Naive thymus-derived CD4-positive, alpha-beta T cell (primary cell): ENCODE data around the gene PPIB. TPM values are rescaled to one million over a fixed set of nuclear protein-coding genes. Genes with fewer than 3 reads are reported as not detected.

Experiments used
- ATAC-seq: fragments of 150-1000 bp; cut with Tn5 transposase; 2 replicates; pipeline ENCODE4 v1.10.0; 2021; ENCODE audit warnings: mild to moderate bottlenecking, moderate library complexity
- CTCF ChIA-PET: fragments of 350-600 bp; sonication (Branson Sonifier 250); formaldehyde crosslinking; loops from one replicate; lab custom pipeline; 2021; ENCODE audit warnings: antibody characterized with exemption; lab: Charles Lee
- POLR2A ChIA-PET: fragments of 350-600 bp; sonication (Branson Sonifier 250); formaldehyde crosslinking; loops from one replicate; lab custom pipeline; 2021; ENCODE audit warnings: antibody characterized with exemption, inconsistent platforms; lab: Charles Lee
- DNase-seq, 9 donors: peaks; one replicate each; pipeline versions ENCODE4 v3.0.0 to v3.0.0-alpha.2; 2020 to 2022; ENCODE audit warnings: mixed read lengths in 1 of 9
- H3K27ac ChIP-seq: one replicate; pipeline ENCODE4 v1.7.0; 2013; ENCODE audit warnings: mild to moderate bottlenecking, low read depth, low read length, moderate library complexity
- H3K27me3 ChIP-seq, 2 donors: one replicate each; pipeline ENCODE4 v1.7.0; 2013; ENCODE audit warnings: low read length in 2 of 2, mild to moderate bottlenecking in 2 of 2, moderate library complexity in 2 of 2; ENCODE audit not compliant: control insufficient read depth in 2 of 2, insufficient read depth in 2 of 2
- H3K36me3 ChIP-seq, 3 experiments: 1 replicate in 2 of 3; 2 replicates in 1 of 3; pipeline ENCODE4 v1.7.0; 2013; ENCODE audit warnings: low read length in 3 of 3, mild to moderate bottlenecking in 3 of 3, moderate library complexity in 1 of 3; ENCODE audit not compliant: insufficient read depth in 3 of 3, control insufficient read depth in 2 of 3
- H3K4me1 ChIP-seq, 2 donors: one replicate each; pipeline ENCODE4 v1.7.0; 2013; ENCODE audit warnings: low read length in 2 of 2, mild to moderate bottlenecking in 2 of 2, moderate library complexity in 1 of 2; ENCODE audit not compliant: control insufficient read depth in 2 of 2, insufficient read depth in 2 of 2
- H3K4me3 ChIP-seq: 2 replicates; pipeline ENCODE4 v1.7.0; 2013; ENCODE audit warnings: mild to moderate bottlenecking, low read length
- H3K9me3 ChIP-seq, 3 experiments: 1 replicate in 2 of 3; 2 replicates in 1 of 3; pipeline ENCODE4 v1.7.0; 2013; ENCODE audit warnings: low read length in 3 of 3; ENCODE audit not compliant: control insufficient read depth in 2 of 3
- H3K27ac Mint-ChIP-seq, 9 donors: one replicate each; pipeline ENCODE4 v1.8.0; 2020 to 2022; ENCODE audit warnings: mixed read lengths in 9 of 9, mild to moderate bottlenecking in 8 of 9, moderate library complexity in 5 of 9, inconsistent platforms in 2 of 9
- H3K27me3 Mint-ChIP-seq, 5 donors: one replicate each; pipeline ENCODE4 v1.8.0; 2021 to 2022; ENCODE audit warnings: mixed read lengths in 5 of 5, mild to moderate bottlenecking in 1 of 5
- H3K36me3 Mint-ChIP-seq, 5 donors: one replicate each; pipeline ENCODE4 v1.8.0; 2020 to 2022; ENCODE audit warnings: mixed read lengths in 5 of 5, mild to moderate bottlenecking in 3 of 5, inconsistent platforms in 1 of 5
- H3K4me1 Mint-ChIP-seq, 7 donors: one replicate each; pipeline ENCODE4 v1.8.0; 2020 to 2022; ENCODE audit warnings: mixed read lengths in 7 of 7, mild to moderate bottlenecking in 3 of 7, inconsistent platforms in 1 of 7
- H3K4me3 Mint-ChIP-seq, 10 donors: one replicate each; pipeline ENCODE4 v1.8.0; 2020 to 2022; ENCODE audit warnings: mild to moderate bottlenecking in 10 of 10, mixed read lengths in 10 of 10, moderate library complexity in 6 of 10, inconsistent platforms in 2 of 10
- H3K9me3 Mint-ChIP-seq, 11 donors: one replicate each; pipeline ENCODE4 v1.8.0; 2020 to 2022; ENCODE audit warnings: mixed read lengths in 11 of 11, mild to moderate bottlenecking in 4 of 11, inconsistent platforms in 1 of 11, moderate library complexity in 1 of 11
- intact Hi-C, 2 donors: fragments of 100-400 bp; cut with micrococcal nuclease; formaldehyde crosslinking; loops; one replicate each; pipeline ENCODE4 v1.15.1; 2023
- polyA plus RNA-seq, 2 donors: library from polyadenylated mRNA; unstranded; fragments of 300-500 nt; fragmentation: Illumina TruSeq; gene quantifications; one replicate each; pipeline ENCODE4 v1.2.3, GENCODE V29; 2021
- total RNA-seq, 6 experiments: library from RNA in 5 of 6; stranded (reverse) in 5 of 6; gene quantifications; 1 replicate in 5 of 6; 2 replicates in 1 of 6; pipeline ENCODE4 v1.2.3 and lab custom pipeline; 2021 to 2026

The PPIB gene
- total and polyA plus RNA-seq, 7 experiments from 2014 or later: 160 to 557 (median 190) TPM

- ATAC-seq: peak; percentile 97
- Mint-ChIP-seq H3K27ac (peak overlapping the region in 6 of 9 donors; percentile 14 to 74 (median 31)), H3K4me3 (peak overlapping the region; percentile 60 to 85 (median 79)), H3K4me1 (peaks cover 30 to 48% (median 39%) of the 10 kb centered on the region in 7 donors), H3K27me3 (peaks cover 0 to 16% (median 8%) of the 10 kb centered on the region in 5 donors), H3K36me3 (peaks cover 3 to 24% (median 14%) of the 10 kb centered on the region in 5 donors), H3K9me3 (no peaks in the 10 kb centered on the region)
- H3K9me3 ChIP-seq: no peaks in the 10 kb centered on the region
- H3K4me3 ChIP-seq: peak overlapping the region; percentile 34
- H3K27me3 ChIP-seq: peaks cover 0 to 4% of the 10 kb centered on the region in 2 donors
- intact Hi-C loops: loop anchor here (1.0 to 10.0 kb wide), 10 partner anchors 10 to 674 kb away; partner anchors contain the start of genes HERC1 (in 2 of the 2), PPIB (in 2 of the 2), PIF1 (in 1 of the 2) and SNX1 (in 1 of the 2)
- peaks cover 9 to 49% (median 12%) of the 10 kb centered on the region in 3 experiments for H3K36me3 ChIP-seq
- peak overlapping the region; percentile 25 for H3K27ac ChIP-seq
- peak; percentile 77 to 96 (median 88) for DNase-seq
- ChIA-PET CTCF (interaction anchor here (0.6 to 3.4 kb wide), 7 partner anchors 9 to 624 kb away, joined by 3 to 11 read pairs (median 3); partner anchors contain the start of gene PPIB), POLR2A (interaction anchor here (0.6 to 6.0 kb wide), 4 partner anchors 9 to 238 kb away, joined by 3 to 55 read pairs (median 4); partner anchors contain the start of gene PPIB)
- peaks cover 10 to 21% of the 10 kb centered on the region in 2 donors for H3K4me1 ChIP-seq
These were observed 9.1 kb downstream of the PPIB start for GRCh38 chr15:64153480-64154367.

GRCh38 chr15:64152507-64153387 is 10.1 kb downstream of the PPIB start:
- peaks cover 21 to 42% (median 32%) of the 10 kb centered on the region in 7 donors for H3K4me1 Mint-ChIP-seq
- peak overlapping the region in 4 of 9 donors; percentile 9 to 31 (median 24) for H3K27ac Mint-ChIP-seq
- H3K9me3 Mint-ChIP-seq: no peaks in the 10 kb centered on the region
- peak overlapping the region; percentile 14 to 82 (median 69) for H3K4me3 Mint-ChIP-seq
- peak overlapping the region; percentile 34 for H3K4me3 ChIP-seq
- peaks cover 0 to 17% (median 7%) of the 10 kb centered on the region in 5 donors for H3K36me3 Mint-ChIP-seq
- intact Hi-C loops: loop anchor here (1.0 to 10.0 kb wide), 10 partner anchors 11 to 675 kb away; partner anchors contain the start of genes HERC1 (in 2 of the 2), PPIB (in 2 of the 2), PIF1 (in 1 of the 2) and SNX1 (in 1 of the 2)
- peak overlapping the region; percentile 18 for H3K27ac ChIP-seq
- ChIA-PET CTCF (interaction anchor here (0.6 to 3.4 kb wide), 6 partner anchors 8 to 625 kb away, joined by 3 to 11 read pairs (median 4); partner anchors contain the start of gene PPIB), POLR2A (interaction anchor here (0.6 to 6.0 kb wide), 3 partner anchors 10 to 237 kb away, joined by 3 to 55 read pairs (median 4); partner anchors contain the start of gene PPIB)
- H3K9me3 ChIP-seq: no peaks in the 10 kb centered on the region
- peaks cover 0 to 16% (median 8%) of the 10 kb centered on the region in 5 donors for H3K27me3 Mint-ChIP-seq
- ATAC-seq (no peak), DNase-seq (peak in 3 of 9 donors; percentile 14 to 20 (median 18))
- peaks cover 0 to 4% of the 10 kb centered on the region in 2 donors for H3K27me3 ChIP-seq
- H3K4me1 ChIP-seq: peaks cover 8 to 21% of the 10 kb centered on the region in 2 donors
- peaks cover 5 to 39% (median 9%) of the 10 kb centered on the region in 3 experiments for H3K36me3 ChIP-seq

- H3K4me1 ChIP-seq: peaks cover 8 to 21% of the 10 kb centered on the region in 2 donors
- H3K9me3 Mint-ChIP-seq: no peaks in the 10 kb centered on the region
- no peaks in the 10 kb centered on the region for H3K9me3 ChIP-seq
- POLR2A ChIA-PET: interaction anchor here (6.0 kb wide), 1 partner anchor 10 kb away, joined by 55 read pairs; the partner anchor contains the start of gene PPIB
- CTCF ChIA-PET: interaction anchor here (1.5 to 3.4 kb wide), 2 partner anchors 11 to 48 kb away, joined by 3 to 11 read pairs; partner anchors contain the start of gene PPIB
- peak within 1 kb of the TSS; percentile 70 to 82 (median 75) for H3K4me3 Mint-ChIP-seq
- H3K27me3 Mint-ChIP-seq: peaks cover 0 to 16% (median 8%) of the 10 kb centered on the region in 5 donors
- peaks cover 18 to 37% (median 32%) of the 10 kb centered on the region in 7 donors for H3K4me1 Mint-ChIP-seq
- peaks cover 0 to 15% (median 0%) of the 10 kb centered on the region in 5 donors for H3K36me3 Mint-ChIP-seq
- H3K36me3 ChIP-seq: peaks cover 5 to 31% (median 9%) of the 10 kb centered on the region in 3 experiments
- peak within 1 kb of the TSS; percentile 18 for H3K27ac ChIP-seq
- peak within 1 kb of the TSS in 3 of 9 donors; percentile 9 to 31 (median 23) for H3K27ac Mint-ChIP-seq
- ATAC-seq (peak; percentile 6), DNase-seq (peak in 8 of 9 donors; percentile 22 to 46 (median 32))
- peak within 1 kb of the TSS; percentile 33 for H3K4me3 ChIP-seq
- H3K27me3 ChIP-seq: peaks cover 0 to 4% of the 10 kb centered on the region in 2 donors
- intact Hi-C loops: loop anchor here (2.0 to 10.0 kb wide), 7 partner anchors 15 to 675 kb away; partner anchors contain the start of genes HERC1 (in 2 of the 2), PIF1 (in 1 of the 2) and SNX1 (in 1 of the 2)
These were observed 10.9 kb downstream of the PPIB start, which contains the start of gene SNX22 for GRCh38 chr15:64151727-64152506. Gene SNX22 (plus strand): TSS chr15:64151731. CDS start chr15:64151776, 45 bp downstream.

GRCh38 chr15:64149893-64150578 is 12.8 kb downstream of the PPIB start:
- H3K27ac ChIP-seq: no peak overlapping the region
- H3K4me1 ChIP-seq: peaks cover 8 to 21% of the 10 kb centered on the region in 2 donors
- H3K27me3 Mint-ChIP-seq: peaks cover 0 to 16% (median 8%) of the 10 kb centered on the region in 5 donors
- H3K4me3 ChIP-seq: no peak overlapping the region
- H3K9me3 Mint-ChIP-seq: no peaks in the 10 kb centered on the region
- no peak for DNase-seq
- ATAC-seq: no peak
- peaks cover 0 to 12% (median 0%) of the 10 kb centered on the region in 3 experiments for H3K36me3 ChIP-seq
- peaks cover 0 to 4% of the 10 kb centered on the region in 2 donors for H3K27me3 ChIP-seq
- H3K4me3 Mint-ChIP-seq: peak overlapping the region in 7 of 10 donors; percentile 9 to 53 (median 29)
- peak overlapping the region in 5 of 9 donors; percentile 12 to 82 (median 66) for H3K27ac Mint-ChIP-seq
- H3K36me3 Mint-ChIP-seq: peaks cover 0 to 10% (median 0%) of the 10 kb centered on the region in 5 donors
- CTCF ChIA-PET: interaction anchor here (0.6 kb wide), 1 partner anchor 539 kb away, joined by 3 read pairs; no protein-coding TSS in a partner anchor
- intact Hi-C loops: loop anchor here (5.0 to 10.0 kb wide), 5 partner anchors 38 to 677 kb away; partner anchors contain the start of genes HERC1 (in 2 of the 2) and PIF1 (in 1 of the 2)
- POLR2A ChIA-PET: interaction anchor here (0.6 to 6.0 kb wide), 2 partner anchors 12 to 453 kb away, joined by 3 to 55 read pairs; partner anchors contain the start of gene PPIB
- no peaks in the 10 kb centered on the region for H3K9me3 ChIP-seq
- peaks cover 17 to 37% (median 32%) of the 10 kb centered on the region in 7 donors for H3K4me1 Mint-ChIP-seq
